CD1c-positive myeloid dendritic cell (primary cell): ENCODE data around the gene TNNC1.

Experiments used
- DNase-seq: peaks from one replicate; pipeline ENCODE4 v3.0.0-alpha.2; 2016; ENCODE audit errors: extremely low spot score

TNNC1 gene

DNA sequence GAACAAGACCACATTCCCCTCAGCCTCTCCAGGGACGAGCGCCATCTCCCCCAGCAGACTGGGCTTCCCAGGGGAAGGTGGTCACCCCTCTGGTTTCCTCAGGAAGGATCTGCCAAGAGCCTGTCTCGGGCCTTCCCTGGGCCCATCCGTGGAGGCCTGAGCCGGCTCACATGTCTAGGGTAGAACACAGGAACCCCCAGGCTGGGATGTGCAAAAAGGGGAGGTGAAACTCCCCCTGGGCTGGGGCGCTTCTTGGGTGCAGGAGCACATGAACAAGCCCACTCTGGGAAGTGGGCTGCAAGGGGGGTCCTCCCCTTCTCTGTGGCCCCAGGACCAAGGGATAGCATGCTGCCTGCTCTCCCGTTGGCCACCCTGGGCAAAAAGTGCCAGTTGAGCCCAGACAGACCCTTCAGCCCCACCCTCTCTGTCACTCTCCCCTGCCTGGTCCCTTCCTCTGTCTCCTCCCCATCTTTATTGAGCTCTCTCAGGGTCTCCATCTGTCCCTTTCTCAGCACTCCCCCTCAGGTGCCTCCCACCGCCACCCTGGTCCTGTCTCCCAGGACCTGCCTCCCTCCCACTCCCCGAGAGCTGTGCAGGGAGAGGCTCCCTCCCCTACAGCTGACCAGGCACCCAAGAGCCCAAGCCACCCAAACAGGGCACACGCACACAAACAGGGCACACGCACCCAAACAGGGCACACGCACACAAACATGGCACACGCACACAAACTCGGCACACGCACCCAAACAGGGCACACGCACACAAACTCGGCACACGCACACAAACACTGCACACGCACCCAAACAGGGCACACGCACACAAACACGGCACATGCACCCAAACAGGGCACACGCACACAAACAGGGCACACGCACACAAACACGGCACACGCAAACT lies 9.8 kb downstream of the TNNC1 start:
- DNase-seq: no peak

DNA sequence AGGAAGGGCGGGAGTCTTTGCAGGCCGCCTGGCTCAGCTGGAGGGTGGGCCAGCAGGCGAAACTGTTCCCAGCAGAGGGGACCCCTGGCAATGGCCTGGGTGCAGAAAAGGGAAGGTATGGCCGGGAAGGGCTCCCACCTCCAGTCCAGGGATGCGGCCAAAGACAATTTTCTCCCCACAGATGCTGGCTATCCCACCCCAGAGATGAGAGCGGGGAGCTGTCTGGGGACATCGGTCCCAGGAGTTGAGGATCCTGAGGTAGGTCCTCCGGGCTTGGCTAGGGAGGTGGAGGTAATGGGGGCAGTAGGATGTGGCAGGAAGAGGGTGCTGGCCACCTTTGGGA lies 10.6 kb downstream of the TNNC1 start:
- DNase-seq: no peak

DNA sequence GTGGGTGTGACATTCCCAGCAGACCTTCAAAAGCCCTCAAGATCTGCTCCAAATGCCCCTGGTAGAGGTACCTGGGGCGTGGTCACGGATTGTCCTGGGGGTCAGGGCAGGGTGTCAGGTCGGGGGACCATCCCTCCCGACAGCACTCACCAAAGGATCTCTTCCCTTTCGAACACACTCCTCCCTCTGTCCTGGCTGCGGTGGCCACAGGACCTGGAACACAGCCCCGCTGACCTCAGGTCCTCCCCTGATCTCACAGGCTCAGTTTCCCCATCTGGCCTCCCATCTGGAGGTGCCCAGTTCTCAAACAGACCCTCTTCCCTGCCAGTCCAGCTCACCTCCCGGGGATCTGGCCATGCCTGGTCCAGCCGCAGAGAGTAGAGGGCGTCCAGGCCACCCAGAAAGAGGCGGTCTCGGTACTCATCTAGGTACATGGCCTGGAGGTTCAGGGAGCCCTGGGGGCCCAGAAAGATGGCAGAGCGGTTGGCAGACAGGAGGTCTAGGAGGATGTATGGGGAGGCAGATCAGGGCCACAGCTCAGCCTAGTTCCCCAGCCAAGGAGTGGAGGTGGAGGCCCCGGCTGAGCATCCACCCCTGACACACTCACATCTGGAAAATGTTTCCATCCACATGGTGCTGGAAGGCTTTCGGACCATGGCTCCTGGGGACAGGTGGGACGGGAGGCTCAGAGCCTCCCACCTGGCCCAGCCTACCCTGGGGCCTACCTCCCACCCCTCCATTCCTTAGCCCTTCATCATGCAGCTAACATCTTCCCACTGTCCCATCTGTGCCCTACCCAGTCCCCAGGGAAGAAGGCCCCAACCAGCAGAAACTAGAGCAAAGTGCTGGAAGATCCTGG lies 11.2 kb downstream of the TNNC1 start:
- no peak for DNase-seq

DNA sequence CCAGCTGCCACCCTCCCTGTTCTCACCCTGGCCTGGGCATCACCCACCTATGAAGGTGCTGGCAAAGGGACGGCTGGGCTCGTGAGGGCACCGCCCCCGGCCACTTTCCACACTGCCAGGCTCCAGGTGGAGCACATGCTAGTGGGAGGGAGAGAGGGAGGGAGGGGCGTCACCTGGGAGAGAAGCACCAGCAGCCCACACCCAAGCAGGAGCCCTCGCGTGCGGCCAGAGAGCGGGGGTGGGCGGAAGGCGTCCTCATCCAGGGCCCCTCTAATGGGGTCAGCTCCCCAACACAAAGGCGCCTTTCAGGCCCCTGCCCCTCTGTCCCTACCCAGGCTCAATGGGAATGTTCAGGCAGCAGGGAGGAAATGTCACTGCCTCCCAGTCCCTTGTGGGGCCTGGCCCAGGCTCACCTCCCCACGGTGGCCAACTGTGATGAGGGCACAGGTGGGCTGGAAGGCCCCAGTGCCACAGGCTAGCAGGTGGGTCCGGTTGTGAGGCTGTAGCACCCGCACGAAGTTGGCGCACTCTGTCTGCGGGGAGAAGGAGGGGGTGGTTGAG lies 12.0 kb downstream of the TNNC1 start:
- no peak for DNase-seq

DNA sequence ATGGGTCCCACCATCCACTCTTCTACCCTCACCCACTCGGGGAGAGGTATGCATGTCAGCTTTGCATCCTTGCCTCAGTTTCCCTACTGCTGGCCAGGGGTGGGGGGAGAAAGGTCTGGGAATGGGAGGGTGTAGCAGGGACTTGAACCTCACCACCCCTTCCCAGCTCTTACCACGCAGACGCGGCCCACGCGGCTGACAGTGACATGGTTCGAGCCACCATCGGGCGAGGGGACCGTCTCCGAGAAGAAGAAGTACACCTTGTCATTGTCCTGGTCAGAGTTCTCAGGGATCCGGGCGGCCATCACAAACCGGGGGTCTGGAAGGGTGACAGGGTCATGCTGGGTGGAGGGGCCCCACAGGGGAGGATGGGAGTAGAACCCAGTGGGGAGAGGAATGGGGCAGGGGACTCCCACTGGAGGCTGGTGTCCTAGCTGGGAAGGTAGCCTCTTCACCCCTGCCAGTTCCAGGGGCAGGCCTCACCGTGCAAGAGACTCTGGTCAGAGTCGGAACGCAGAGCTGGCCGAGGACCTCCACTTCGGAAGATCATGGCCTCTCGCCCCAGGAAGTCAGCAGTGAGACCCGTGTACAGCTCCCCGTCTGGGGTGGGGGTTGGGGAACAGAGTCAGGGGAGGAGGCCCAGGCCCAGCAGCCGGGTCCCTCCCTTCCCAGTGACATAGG lies 12.6 kb downstream of the TNNC1 start:
- DNase-seq: no peak

DNA sequence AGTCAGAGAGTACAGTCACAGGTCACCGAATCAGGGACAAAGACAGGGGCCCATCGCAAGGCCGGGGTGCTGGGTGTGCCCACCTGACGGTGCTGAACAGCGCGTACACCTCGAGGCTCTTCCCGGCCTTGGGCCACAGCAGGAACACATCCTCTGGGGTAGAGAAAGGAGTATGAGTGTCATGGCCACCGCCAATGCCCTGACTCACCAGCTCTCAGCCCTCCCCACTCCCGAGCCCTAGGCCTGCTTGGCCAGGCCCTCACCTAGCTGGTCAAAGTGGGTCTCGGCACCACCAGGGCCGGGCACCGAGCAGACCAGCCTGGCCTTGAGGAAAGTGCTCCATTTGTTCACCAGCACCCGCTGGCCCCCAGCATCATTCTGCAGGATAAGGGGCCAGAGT lies 13.2 kb downstream of the TNNC1 start:
- DNase-seq: no peak

DNA sequence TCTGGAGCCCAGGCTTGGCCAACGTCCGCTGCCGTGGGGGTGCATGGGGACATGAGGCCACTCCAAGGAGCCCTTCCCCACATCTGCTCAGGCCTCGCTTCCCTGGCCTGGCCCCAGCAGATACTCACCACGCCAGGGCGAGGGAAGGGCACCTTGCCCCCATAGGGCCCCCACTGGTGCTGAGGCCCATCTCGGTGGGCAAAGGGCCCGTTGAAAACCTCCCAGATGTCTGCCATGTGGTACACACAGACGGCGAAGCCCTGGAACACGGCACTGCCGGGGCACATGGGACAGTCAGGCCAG lies 13.6 kb downstream of the TNNC1 start:
- DNase-seq: no peak

DNA sequence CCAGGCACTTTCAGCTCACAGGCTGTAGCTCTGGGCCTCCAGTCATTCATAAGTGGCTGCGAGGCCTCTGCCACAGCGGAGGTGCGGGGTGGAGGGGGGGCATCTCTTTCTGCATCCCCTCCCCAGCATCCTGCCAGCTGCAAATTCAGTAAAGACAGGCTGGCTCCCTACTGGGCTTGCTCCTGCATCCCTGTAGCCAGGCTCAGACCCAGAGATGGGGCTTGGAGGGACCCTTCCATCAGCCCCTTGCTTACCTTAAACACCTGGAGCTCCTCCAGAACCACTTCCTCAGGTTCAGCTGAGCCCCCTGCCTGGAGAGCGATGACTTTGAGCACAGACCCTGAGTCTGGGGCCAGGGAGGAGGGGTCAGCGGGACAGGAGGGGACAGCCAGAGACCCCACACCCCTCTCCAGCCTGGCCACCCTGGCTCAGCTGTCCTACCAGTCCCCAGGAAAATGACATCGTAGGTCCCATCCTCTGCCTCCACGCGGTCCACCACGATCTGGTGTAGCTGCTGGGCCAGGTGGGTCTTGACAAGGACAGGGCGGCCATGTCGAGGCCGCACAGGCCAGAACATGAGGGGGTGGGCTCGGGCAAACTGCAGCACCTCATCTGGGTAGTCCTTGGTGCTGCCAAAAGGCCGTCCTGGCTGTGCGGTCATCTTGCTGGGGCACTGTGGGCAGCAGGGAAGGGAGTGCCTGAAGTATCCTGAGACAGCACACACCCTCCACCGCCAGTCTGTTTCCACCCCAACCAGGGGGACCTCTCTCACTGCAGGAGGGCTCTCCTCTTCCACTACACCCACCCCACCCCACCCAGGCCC lies 14.2 kb downstream of the TNNC1 start:
- DNase-seq: no peak

DNA sequence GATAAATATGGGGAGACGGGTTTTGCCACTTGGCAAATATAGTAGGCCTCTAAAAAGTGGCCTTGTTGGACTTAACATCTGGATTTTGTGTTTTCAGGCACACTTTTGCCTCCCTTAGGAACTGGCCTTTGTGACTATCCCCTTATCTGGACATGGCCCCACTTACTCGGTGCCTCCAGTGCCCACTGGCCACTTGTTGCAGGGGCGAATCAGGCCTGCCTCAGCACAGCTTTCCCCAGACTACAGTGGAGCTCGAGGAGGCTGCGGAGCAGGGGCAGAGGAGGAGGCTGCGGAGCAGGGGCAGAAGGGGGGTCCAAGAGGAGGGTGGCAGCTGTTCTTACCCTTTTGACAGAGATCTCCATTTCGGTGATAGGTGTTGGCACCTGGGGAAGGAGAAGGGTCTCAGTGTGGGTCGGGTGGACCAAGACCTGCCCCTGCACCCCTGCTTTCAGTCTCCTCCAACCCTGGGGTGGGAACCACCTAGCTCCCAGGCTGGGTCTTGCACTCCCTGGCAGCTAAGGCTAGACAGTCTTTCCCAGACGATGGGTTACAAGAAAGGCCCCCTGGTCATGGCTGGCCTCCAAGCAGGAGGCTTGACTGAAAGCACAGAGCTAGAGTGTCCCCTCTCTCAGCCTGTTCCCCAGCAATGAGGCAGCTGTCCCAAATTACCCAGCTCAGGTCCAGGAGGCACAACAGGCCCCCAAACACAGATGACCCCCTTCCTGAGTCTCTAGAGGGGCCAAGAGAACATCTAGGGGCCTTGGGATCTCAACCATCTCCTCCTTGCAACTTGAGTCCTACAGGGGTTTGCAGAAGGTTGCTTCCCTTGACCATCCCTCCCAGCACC lies 15.0 kb downstream of the TNNC1 start:
- DNase-seq: no peak

DNA sequence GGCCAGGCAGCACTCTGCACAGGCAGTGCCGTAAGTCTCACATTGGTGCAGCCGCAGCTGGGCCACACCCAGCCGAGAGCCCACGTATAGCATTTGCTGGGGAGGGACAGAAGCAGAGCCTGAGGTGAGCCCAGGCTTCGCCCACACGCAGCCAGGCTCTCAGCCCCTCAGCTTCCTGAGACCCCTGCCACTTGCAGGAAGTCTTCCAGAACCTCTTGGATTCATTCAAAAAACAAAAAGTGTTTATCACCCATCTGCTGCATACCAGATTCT lies 15.8 kb downstream of the TNNC1 start:
- DNase-seq: no peak

DNA sequence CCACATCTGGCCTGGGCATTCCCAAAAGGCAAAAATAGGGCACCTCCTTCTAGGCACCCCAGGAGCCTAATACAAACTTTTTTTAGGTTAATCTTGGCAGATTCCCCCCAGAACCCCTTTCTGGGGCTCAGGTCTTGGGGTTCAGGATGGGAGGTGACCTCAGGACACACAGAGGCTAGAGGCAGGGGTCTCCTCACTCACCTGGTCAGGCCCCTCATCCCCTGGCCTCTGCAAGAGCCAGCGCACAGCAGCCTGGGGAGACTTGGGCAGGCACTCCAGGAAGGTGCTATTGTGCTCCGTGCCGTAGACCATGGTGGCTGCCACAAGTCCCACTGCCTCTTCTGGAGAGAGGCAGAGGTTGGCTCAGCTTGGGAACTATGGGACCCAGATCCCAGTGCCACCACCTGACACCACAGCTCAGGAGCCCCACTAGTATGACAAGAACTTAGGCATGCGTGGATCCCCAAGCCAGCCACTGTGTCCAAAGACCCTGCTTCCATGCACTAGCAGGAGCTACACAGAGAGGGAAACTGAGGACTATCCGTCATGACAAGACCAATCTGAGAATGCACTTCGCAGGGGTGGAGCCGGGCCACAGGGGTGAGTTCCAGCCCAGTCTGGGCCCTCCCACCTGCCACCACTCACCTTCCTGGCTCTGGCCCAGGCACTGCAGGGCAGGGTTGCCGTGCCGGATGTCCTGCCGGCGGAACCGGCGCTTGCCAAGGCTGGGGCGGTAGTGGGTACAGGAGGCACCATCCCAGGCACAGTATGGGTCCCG lies 16.3 kb downstream of the TNNC1 start:
- DNase-seq: no peak

DNA sequence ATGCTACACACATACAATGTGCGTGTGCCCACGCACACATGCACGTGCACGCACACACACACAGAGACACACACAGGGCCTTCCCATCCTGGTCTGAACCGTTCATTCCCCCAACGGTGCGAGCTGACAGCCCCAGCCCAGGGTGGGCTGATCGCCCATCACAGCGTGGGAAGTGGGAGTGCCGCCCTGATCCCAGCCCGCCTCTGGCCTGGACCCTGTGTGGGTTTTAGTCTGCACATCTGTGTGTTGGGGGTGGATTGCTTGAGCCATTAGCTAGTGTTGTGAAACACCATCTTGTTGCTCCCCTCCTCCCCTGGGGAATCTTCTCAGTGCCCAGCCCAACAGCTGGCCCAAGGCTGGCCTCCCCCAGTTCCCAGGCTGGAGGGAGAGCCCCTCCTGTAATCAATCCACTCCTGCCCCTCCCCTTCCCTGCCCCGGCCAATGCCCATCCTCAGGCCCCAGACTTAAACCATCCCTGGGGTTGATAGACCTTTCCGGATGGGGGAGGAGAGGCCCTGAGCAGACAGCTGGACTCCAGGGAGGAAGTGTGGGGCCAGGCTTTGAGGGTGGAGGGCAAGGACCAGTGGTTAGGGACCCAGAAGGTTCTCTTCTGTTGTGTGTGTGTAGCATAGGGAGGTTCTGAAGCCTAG lies 17.2 kb downstream of the TNNC1 start:
- DNase-seq: peak; percentile 15

DNA sequence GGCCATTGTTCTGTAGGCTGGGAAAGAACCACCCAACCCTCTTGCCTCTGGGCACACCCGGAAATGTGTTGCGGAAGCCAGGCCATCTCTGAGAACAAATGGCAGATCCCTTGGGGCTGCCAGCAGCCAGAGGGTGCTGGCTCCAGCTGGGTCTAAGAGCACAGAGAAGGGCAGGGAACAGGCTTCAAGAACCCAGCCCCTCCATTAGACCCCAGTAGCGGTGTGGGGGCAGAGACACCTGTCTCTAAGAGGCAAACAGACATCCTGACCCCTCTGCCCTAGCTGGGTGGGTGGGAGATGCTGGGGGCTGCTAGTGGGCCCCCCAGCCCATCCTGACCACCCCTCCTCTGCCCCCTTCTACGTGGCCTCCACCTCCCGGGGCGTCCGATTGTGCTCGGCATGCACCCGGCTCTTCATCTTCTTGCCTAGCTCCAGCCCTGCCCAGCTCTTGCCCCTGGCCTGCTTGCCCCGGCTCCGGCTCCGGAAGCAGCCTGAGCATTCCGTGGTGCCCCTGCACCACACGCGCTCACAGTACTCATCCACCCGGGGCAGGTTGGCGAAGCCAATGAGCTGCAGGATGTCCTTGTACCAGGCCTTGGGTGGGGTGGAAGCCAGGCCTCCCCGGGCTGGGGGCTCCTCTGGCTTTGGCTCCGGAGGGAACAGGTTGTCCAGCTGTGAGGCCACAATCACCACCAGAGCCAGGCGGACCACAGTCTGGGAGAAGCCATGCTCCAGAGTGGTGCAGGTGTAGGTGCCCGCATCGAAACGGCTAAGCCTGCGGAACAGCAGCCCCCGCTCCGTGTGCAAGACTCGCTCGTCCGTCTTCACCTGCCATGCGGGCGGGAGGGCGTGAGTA lies 18.4 kb downstream of the TNNC1 start:
- DNase-seq: no peak

DNA sequence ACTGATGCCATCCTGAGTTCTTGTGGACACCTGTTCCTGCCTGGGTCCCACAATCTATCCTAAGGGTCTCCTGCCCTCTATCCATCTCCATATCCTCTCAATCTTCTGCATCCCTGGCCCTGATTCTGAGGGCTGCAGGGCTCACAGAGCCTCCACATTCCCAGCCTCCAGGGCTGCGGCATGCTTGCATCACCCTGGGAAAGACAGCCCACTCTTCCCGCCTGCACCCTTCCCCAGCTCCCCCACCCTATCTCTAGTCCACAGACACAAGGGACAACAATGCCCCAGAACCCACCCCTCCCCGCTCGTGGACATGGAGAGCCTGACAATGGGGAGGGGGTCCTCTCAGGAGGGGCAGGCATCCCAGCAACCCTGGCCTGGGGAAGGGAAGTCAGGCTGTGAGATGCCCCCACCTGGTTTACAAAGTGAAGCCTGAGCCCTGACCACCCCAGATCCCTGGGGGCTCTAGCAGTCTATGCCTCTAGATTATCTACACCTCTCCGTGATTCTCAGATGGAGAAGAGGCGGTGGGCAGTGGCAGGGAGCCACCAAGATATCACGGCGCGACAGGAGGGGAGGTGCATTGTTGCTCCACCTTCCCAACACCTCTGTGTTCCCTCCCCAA lies 19.2 kb downstream of the TNNC1 start:
- DNase-seq: no peak

DNA sequence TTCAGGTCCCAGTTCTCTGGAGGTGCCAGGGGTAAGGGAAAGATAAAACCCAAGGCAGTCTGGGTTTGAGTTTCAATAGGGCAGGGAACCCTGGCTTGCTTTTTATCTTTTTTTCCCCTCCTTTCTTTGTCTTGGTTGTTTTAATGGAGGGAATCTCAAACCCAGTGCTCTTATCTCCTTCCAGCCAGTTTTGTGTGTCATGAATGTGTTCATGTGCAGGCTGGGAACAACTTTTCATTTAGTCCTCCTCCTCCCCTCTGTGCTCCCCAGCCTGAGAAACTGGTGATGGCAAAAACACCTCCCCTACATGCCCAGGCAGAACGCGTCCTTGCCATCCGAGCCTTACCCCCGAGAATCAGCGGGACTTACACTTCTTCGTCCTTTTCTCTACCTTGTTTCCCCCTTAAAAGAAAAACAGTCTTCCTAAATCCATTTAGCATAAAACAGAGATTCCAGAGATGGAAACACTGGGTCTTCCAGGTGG lies 19.8 kb downstream of the TNNC1 start:
- no peak for DNase-seq

DNA sequence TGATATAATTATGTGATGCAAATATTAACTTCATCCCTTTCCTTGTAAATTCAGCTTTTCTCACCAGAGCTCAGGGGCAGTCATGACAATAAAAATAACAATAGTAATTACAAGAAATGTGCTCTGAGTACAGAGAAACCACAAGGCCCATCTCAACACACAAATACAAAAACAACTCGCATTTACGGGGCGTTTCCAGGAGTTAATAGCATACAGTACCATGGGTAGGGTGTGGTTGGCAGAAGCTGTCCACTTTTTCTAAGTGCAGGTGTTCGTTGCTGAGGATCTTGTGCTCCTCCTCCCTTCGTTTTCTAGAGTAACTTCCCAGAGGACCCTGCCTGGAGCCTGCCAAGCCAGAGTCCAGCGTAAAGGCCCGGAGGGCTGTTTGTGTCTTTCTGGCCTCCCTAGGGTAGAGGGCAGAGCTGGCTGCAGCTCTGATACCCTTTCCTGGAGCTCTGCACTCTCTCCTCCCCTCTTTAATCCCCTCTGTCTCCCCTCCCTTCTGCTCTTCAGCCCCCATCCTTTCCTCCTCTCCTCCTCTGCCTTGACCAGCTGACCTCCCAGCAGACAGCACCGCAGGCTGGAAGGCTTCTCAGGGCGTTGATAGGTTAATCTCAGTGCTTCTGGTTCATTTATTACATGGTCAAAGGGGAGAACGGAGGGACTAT lies 20.4 kb downstream of the TNNC1 start:
- DNase-seq: no peak

DNA sequence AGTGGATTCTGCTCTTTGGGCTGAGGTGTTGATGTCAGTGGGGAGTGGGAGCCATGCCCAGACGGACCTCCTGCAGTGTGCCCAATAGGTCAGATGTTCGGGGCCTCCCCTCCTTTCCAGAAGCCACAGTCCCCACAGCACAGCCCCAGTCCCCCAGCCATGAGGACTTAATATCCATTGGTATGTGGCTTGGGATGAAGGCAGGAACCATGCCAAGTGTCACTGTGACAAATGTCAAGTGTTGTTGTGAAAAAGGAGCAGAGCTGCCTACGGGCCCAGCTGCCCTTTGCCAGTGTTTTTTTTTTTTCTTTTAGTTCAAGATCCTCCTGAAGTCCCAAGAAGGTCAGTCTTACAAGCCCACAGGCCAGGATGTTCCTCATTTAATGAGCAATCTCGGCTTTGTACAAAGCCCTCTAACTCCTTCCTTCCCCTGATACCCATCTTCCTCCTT lies 21.1 kb downstream of the TNNC1 start:
- peak; percentile 72 for DNase-seq
